IPS-NIHi7 (cell line): Measurements from ENCODE around the gene TMEM156.

ENCODE experiments used
- DNase-seq: peaks from one replicate; pipeline ENCODE4 v3.0.0; 2012; ENCODE audit warnings: mixed read lengths; ENCODE audit errors: extremely low spot score

Gene TMEM156

GRCh38 chr4:38925492-38926413, 106.5 kb downstream of the TMEM156 start:
- no peak for DNase-seq

GRCh38 chr4:38924353-38924752, 107.9 kb downstream of the TMEM156 start:
- DNase-seq = no peak

GRCh38 chr4:38923746-38924145, 108.5 kb downstream of the TMEM156 start:
- DNase-seq = no peak

- DNase-seq = no peak
Measured at GRCh38 chr4:38921151-38921550, 111.1 kb downstream of the TMEM156 start.

- no peak for DNase-seq
Measured at GRCh38 chr4:38920677-38921076, 111.5 kb downstream of the TMEM156 start.

GRCh38 chr4:38920186-38920585, 112.0 kb downstream of the TMEM156 start:
- no peak for DNase-seq

- DNase-seq = no peak
Measured at GRCh38 chr4:38919494-38919893, 112.7 kb downstream of the TMEM156 start.

GRCh38 chr4:38917481-38918025, 114.7 kb downstream of the TMEM156 start:
- DNase-seq = no peak
